ENCODE data around the gene CHTF18. TPM values are rescaled to one million over a fixed set of nuclear protein-coding genes. Genes with fewer than 3 reads are reported as not detected.

Gene CHTF18
- total and polyA plus RNA-seq, 4 donors: 7.5 to 17.4 (median 14.9) TPM

DNA sequence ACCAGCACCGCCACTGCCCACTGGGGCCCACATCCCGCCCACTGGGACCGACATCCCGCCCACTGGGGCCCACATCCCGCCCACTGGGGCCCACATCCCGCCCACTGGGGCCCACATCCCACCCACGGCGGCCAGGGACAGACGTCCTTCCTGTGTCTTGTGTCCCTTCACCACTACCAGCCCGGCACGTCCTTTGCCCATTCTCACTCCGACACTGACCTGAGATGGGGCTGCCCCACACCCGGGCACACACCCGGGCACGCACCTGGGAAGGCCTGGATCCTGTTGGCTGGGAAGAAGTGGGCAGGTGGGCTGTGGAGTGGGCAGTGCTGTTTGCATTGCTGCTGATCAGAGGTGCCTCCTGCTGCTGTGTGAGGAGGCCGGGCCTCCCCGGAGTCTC is 40.5 kb downstream of the CHTF18 start:
- ATAC-seq (ENCODE audit: insufficient read depth, low FRiP score) (no peak), DNase-seq (no peak)
- Histone ChIP-seq H3K4me1 (ENCODE audit: control insufficient read depth in 5 of 5, insufficient read depth in 5 of 5, low read length in 5 of 5) (peaks cover 0 to 12% (median 6%) of the 10 kb centered on the region in 5 donors), H3K36me3 (ENCODE audit: control insufficient read depth in 4 of 4, insufficient read depth in 4 of 4, low read length in 4 of 4) (no peaks in the 10 kb centered on the region), H3K27ac (ENCODE audit: low read depth in 1 of 2, low read length in 1 of 2) (no peak overlapping the region), H3K4me3 (no peak overlapping the region), H3K27me3 (ENCODE audit: control insufficient read depth in 3 of 3, insufficient read depth in 3 of 3, low read length in 2 of 3) (peaks cover 3 to 5% (median 3%) of the 10 kb centered on the region in 3 donors), H3K9me3 (ENCODE audit: control insufficient read depth in 4 of 4, insufficient read depth in 3 of 4, low read length in 3 of 4) (peaks cover 0 to 2% (median 0%) of the 10 kb centered on the region in 4 donors), H3K9ac (ENCODE audit: insufficient read depth in 1 of 2, low read length in 2 of 2) (no peak overlapping the region)
- TF ChIP-seq, protein P1, sequence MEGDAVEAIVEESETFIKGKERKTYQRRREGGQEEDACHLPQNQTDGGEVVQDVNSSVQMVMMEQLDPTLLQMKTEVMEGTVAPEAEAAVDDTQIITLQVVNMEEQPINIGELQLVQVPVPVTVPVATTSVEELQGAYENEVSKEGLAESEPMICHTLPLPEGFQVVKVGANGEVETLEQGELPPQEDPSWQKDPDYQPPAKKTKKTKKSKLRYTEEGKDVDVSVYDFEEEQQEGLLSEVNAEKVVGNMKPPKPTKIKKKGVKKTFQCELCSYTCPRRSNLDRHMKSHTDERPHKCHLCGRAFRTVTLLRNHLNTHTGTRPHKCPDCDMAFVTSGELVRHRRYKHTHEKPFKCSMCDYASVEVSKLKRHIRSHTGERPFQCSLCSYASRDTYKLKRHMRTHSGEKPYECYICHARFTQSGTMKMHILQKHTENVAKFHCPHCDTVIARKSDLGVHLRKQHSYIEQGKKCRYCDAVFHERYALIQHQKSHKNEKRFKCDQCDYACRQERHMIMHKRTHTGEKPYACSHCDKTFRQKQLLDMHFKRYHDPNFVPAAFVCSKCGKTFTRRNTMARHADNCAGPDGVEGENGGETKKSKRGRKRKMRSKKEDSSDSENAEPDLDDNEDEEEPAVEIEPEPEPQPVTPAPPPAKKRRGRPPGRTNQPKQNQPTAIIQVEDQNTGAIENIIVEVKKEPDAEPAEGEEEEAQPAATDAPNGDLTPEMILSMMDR (IDR thresholded peaks at IDR 0.05; ENCODE audit: control extremely low read depth, extremely low read depth): no peak
- 85 to 90% methylated on average over 16 to 17 of the region's 17 CpGs for WGBS, 2 donors

DNA sequence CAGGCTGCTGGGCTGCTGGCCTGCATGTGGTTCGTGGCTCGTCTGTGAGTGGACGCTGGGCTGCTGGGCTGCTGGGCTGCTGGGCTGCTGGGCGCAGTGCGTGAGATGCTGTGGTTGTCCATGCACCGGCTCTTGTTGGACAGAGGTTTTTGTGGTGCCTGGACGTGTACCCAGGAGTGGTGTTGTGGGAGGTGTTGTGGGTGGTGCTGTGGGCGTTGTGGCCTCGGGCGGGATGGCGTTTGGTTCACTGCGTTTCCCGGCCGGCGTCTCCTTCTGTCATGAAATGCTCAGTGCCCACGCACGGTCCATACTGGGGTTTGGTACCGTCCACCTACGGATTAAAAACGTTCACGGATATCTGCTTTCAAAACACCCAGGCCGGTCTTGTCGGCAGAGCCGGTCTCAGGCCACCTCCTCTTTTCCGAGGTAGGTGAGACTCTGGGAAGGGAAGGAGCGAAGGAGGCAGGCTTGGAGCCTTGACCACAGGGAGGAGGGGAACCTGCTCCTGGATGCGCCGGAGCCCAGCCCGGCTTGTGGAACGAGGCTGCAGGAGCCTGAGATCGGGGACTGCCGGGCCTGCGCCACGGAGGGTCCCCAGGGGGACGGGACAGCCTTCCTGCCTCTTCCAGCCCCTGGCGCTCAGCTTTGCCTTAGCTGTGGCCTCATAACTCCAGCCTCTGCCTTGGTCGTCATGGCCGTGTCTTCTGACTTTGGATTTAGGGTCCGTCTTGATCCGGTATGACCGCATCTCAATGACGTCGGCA is 41.9 kb downstream of the CHTF18 start:
- 85 to 86% methylated on average over 43 of the region's 43 CpGs for WGBS, 2 donors
- no peak overlapping the region for H3K4me3 ChIP-seq
- H3K4me1 ChIP-seq (ENCODE audit: control insufficient read depth in 5 of 5, insufficient read depth in 5 of 5, low read length in 5 of 5): peaks cover 0 to 9% (median 0%) of the 10 kb centered on the region in 5 donors
- peaks cover 0 to 3% (median 3%) of the 10 kb centered on the region in 3 donors for H3K27me3 ChIP-seq (ENCODE audit: control insufficient read depth in 3 of 3, insufficient read depth in 3 of 3, low read length in 2 of 3)
- DNase-seq: no peak
- no peak overlapping the region for H3K27ac ChIP-seq (ENCODE audit: low read depth in 1 of 2, low read length in 1 of 2)
- no peaks in the 10 kb centered on the region for H3K36me3 ChIP-seq (ENCODE audit: control insufficient read depth in 4 of 4, insufficient read depth in 4 of 4, low read length in 4 of 4)
- H3K9me3 ChIP-seq (ENCODE audit: control insufficient read depth in 4 of 4, insufficient read depth in 3 of 4, low read length in 3 of 4): peaks cover 0 to 6% (median 1%) of the 10 kb centered on the region in 4 donors
- TF ChIP-seq, protein P1 (IDR thresholded peaks at IDR 0.05; ENCODE audit: control extremely low read depth, extremely low read depth): no peak
- no peak for ATAC-seq (ENCODE audit: insufficient read depth, low FRiP score)
- no peak overlapping the region for H3K9ac ChIP-seq (ENCODE audit: insufficient read depth in 1 of 2, low read length in 2 of 2)

DNA sequence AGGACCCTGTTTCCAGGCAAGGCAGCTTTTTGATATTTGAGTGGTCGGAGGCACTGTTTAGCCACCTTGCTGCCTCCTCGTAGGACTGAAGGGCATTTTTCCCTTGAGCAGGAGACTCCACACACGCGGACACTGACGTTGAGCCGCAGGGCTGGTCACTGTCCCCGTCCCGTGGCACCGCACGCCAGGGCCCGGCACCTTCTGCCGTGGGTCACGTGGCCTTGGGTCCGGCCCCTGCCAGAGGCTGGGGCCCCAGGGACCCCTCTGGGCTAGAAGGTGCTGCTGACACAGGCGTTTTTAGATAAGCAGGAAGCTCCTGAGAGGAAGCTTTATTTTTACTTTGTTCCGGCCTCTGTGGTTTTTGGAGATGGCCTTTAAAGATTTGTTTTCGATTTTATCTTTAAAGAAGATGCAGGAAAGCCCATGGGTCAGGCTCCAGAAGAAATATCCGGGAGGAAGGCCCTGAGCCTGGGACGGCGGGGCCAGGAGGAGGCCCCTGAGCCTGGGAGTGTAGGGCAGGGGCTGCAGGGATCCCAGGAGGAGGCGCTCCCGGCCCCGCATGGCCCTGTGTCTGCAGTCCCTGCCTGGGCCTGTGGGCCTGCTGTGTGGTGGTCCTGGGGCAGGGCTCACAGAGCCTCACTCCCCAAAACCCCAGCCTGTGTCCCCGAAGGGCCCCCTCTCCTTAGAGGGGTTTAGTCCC is 42.6 kb downstream of the CHTF18 start:
- Histone ChIP-seq H3K27me3 (ENCODE audit: control insufficient read depth in 3 of 3, insufficient read depth in 3 of 3, low read length in 2 of 3) (peaks cover 0 to 3% (median 0%) of the 10 kb centered on the region in 3 donors), H3K36me3 (ENCODE audit: control insufficient read depth in 4 of 4, insufficient read depth in 4 of 4, low read length in 4 of 4) (no peaks in the 10 kb centered on the region), H3K27ac (ENCODE audit: low read depth in 1 of 2, low read length in 1 of 2) (peak overlapping the region in 1 of 2 donors; percentile 20), H3K4me3 (no peak overlapping the region), H3K9me3 (ENCODE audit: control insufficient read depth in 4 of 4, insufficient read depth in 3 of 4, low read length in 3 of 4) (peaks cover 0 to 12% (median 2%) of the 10 kb centered on the region in 4 donors), H3K9ac (ENCODE audit: insufficient read depth in 1 of 2, low read length in 2 of 2) (no peak overlapping the region), H3K4me1 (ENCODE audit: control insufficient read depth in 5 of 5, insufficient read depth in 5 of 5, low read length in 5 of 5) (peaks cover 0 to 8% (median 0%) of the 10 kb centered on the region in 5 donors)
- WGBS, 2 donors: 25 to 46% methylated on average over 24 of the region's 24 CpGs
- ATAC-seq (ENCODE audit: insufficient read depth, low FRiP score): no peak
- DNase-seq: no peak
- TF ChIP-seq, protein P1 (IDR thresholded peaks at IDR 0.05; ENCODE audit: control extremely low read depth, extremely low read depth): no peak

Data from lung (tissue), 12 donors.